Transverse colon (tissue), 4 donors: ENCODE results near the gene CATSPER1.

ENCODE experiments used
- EP300 ChIP-seq: sonication (generic); formaldehyde crosslinking; IDR thresholded peaks from one replicate; pipeline ENCODE4 v1.6.1; 2017; ENCODE audit warnings: antibody characterized with exemption, low read depth
- POLR2A ChIP-seq: fragments of 450-650 bp; IDR thresholded peaks from one replicate; pipeline ENCODE4 v1.6.1; 2016; ENCODE audit warnings: antibody characterized with exemption, mild to moderate bottlenecking, moderate library complexity
- POLR2AphosphoS5 ChIP-seq, 3 donors: sonication (generic); formaldehyde crosslinking; IDR thresholded peaks; one replicate each; pipeline ENCODE4 v1.6.1; 2016; ENCODE audit warnings: antibody characterized with exemption in 3 of 3
- TF ChIP-seq, protein P1 (sequence below), 5 experiments: fragments of 200-600 bp in 3 of 5; fragments of 450-650 bp in 2 of 5; sonication (generic) in 3 of 5; IDR thresholded peaks; 1 replicate in 2 of 5; 2 replicates in 3 of 5; pipeline ENCODE4 v1.5.1; 2016 to 2017; ENCODE audit warnings: antibody characterized with exemption in 5 of 5, inconsistent platforms in 3 of 5, mild to moderate bottlenecking in 2 of 5, moderate library complexity in 1 of 5

DNA sequence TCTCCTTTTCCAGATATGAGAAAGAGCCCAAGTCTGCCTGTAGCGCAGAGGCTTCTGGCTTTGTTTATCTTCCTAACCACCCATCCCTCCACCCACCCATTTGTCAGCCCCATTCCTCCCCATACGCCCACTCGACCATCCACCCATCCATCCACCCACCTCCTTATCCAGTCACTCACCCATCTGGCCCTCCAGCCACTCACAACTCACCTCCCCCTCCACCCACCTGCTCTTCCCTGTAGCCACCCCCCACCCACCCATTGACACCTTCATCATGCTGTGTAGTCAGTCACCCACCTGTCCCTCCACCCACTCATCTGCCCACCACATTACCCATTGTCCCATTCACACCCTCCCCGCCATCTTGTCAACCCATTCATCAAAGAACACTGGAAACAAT lies 9.0 kb downstream of the CATSPER1 start:
- TF ChIP-seq, protein P1, sequence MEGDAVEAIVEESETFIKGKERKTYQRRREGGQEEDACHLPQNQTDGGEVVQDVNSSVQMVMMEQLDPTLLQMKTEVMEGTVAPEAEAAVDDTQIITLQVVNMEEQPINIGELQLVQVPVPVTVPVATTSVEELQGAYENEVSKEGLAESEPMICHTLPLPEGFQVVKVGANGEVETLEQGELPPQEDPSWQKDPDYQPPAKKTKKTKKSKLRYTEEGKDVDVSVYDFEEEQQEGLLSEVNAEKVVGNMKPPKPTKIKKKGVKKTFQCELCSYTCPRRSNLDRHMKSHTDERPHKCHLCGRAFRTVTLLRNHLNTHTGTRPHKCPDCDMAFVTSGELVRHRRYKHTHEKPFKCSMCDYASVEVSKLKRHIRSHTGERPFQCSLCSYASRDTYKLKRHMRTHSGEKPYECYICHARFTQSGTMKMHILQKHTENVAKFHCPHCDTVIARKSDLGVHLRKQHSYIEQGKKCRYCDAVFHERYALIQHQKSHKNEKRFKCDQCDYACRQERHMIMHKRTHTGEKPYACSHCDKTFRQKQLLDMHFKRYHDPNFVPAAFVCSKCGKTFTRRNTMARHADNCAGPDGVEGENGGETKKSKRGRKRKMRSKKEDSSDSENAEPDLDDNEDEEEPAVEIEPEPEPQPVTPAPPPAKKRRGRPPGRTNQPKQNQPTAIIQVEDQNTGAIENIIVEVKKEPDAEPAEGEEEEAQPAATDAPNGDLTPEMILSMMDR (IDR thresholded peaks at IDR 0.05) = no peak
- no peak for TF ChIP-seq POLR2A
- no peak for TF ChIP-seq EP300
- no peak for TF ChIP-seq POLR2AphosphoS5 (IDR thresholded peaks at IDR 0.05)
